ENCODE results near the gene ABHD14A. TPM values are rescaled to one million over a fixed set of nuclear protein-coding genes. Genes with fewer than 3 reads are reported as not detected.

The ABHD14A gene
- total and polyA plus RNA-seq, 2 of the 13 experiments (the other 11 are each of a cell fraction or from before 2014, with no cell fraction given): 29.5 to 46.9 TPM

DNA sequence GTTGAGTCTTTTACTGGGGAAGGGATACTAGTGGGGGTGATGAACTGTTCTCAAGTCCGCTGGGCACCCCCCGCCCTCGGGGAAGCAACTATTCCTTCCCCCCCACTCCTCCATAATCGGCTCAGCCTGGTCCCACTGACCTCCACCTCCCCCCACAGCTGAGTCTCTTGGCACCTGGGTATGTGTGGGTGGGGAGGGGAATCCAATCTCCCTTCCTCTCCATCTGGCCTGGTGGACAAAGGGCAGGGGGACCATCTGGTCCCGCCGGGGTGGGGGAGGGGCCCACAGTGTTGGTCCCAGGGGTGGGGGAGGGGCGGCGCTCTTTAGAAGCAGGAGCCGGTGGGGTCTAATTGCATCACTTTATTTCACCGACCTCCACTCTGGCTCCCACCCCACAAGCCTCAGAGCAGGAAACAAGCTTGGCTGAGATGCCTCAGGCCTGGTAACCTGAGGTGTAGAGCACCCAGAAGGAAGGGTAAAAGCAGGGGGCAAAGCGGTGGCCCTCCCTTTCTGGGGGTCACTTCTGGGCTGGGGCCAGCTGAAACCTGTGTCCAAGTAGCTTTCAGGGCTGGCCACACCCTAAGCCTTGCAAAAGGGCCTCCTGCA lies 6.6 kb upstream of the ABHD14A start (continued):
- TF ChIP-seq, protein P1, sequence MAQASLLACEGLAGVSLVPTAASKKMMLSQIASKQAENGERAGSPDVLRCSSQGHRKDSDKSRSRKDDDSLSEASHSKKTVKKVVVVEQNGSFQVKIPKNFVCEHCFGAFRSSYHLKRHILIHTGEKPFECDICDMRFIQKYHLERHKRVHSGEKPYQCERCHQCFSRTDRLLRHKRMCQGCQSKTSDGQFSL (CRISPR knock-in tag; IDR thresholded peaks at IDR 0.05): peak; percentile 10
- TF ChIP-seq POLR2G (IDR thresholded peaks at IDR 0.05; ENCODE audit: low read depth, low read length): peak; percentile 47
- no peak for TF ChIP-seq ISX (CRISPR knock-in tag; conservative IDR thresholded peaks at IDR 0.05)
- TF ChIP-seq, protein P2, sequence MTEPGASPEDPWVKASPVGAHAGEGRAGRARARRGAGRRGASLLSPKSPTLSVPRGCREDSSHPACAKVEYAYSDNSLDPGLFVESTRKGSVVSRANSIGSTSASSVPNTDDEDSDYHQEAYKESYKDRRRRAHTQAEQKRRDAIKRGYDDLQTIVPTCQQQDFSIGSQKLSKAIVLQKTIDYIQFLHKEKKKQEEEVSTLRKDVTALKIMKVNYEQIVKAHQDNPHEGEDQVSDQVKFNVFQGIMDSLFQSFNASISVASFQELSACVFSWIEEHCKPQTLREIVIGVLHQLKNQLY (CRISPR knock-in tag; IDR thresholded peaks at IDR 0.05): no peak
- TF ChIP-seq ZNF652 (CRISPR knock-in tag; IDR thresholded peaks at IDR 0.05; ENCODE audit: borderline replicate concordance, low read depth): no peak

DNA sequence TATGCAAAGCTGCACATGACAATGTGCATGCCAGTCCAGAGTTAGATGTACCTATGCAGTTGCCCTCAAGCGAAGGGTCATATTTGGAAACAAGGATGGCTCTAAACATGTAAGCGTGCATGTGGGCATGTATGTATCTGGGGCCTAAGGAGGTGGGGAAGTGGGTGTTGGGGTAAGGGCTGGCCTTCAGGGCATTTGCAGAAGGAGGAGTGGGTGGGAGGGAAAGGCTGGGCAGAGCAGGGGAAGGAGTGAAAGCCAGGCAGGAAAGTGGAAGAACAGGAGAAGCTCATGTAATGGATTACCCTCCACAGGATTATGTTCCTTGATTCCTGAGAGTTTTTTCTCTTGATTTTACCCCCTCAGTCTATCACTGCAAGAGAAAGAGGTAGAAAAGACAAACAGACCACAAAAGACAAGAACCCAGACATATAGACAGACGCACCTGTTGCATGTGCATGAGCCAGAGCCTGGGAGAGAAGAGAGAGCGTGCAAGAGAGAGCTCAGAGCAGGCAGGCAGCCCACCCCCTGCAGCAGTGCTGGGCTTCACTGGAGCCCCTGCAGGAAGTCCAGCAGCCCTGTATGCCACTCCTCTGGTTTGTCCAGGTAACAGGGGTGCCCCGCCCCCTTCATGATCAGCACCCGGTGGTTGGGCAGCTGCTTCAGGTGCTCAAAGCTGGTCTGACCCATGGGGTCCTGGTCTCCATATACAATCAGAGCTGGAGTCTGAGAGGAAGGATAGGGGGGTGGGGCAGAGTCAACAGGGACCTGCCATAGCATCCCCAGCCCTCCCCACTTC lies 5.8 kb upstream of the ABHD14A start:
- in situ Hi-C loops (cut with HindIII; ENCODE audit: extremely low pct_ligation_motif_present, low pct_unique_long_range_greater_than_20kb): no loop called here
- peaks cover 82% of the 10 kb centered on the region for H3K4me1 ChIP-seq (ENCODE audit: insufficient read depth, low read length)
- no peaks in the 10 kb centered on the region for H4K20me1 ChIP-seq (ENCODE audit: insufficient read depth, low read length)
- peak overlapping the region; percentile 63 for H3K27ac ChIP-seq (ENCODE audit: extremely low read length, insufficient read depth, low read length)
- POLR2A ChIA-PET: interaction anchor here (0.8 to 6.8 kb wide), 5 partner anchors 12 to 469 kb away, joined by 3 to 80 read pairs (median 5); partner anchors contain the start of genes ACY1, DCAF1, PARP3 and RRP9
- H3K9me3 ChIP-seq (ENCODE audit: low read length): no peaks in the 10 kb centered on the region
- intact Hi-C loops (cut with micrococcal nuclease; ENCODE audit: unreplicated experiment): no loop called here
- H3K4me2 ChIP-seq (ENCODE audit: low read depth, low read length): peak overlapping the region; percentile 84
- H3K9ac ChIP-seq (ENCODE audit: insufficient read depth, low read depth, low read length): no peak overlapping the region
- peaks cover 12% of the 10 kb centered on the region for H3K79me2 ChIP-seq (ENCODE audit: insufficient read depth, low read length)
- H2AFZ ChIP-seq (ENCODE audit: low read length): no peak overlapping the region
- ATAC-seq (no peak), DNase-seq (ENCODE audit: low spot score) (no peak), FAIRE-seq (no peak)
- CTCF ChIA-PET (ENCODE audit: low intra/inter-chr PET ratio, low total read pairs): no interaction called here
- H3K27me3 ChIP-seq (ENCODE audit: control insufficient read depth in 1 of 2, insufficient read depth in 2 of 2, low read length in 2 of 2): no peaks in the 10 kb centered on the region; a peak in 1 of 5 replicates
- H3K4me3 ChIP-seq (replicated peaks in 1 of 3; ENCODE audit: insufficient read depth in 1 of 3, low read depth in 2 of 3, low read length in 3 of 3): no peak overlapping the region
- no TSS peak for BruUV-seq (replicated peaks)
- WGBS (ENCODE audit: low lambda C conversion rate): 87% methylated on average over 6 of the region's 6 CpGs
- H3K36me3 ChIP-seq (replicated peaks in 1 of 2; ENCODE audit: control insufficient read depth in 1 of 2, insufficient read depth in 2 of 2, low read length in 2 of 2): peaks cover 2 to 5% of the 10 kb centered on the region in 2 experiments; a peak in 2 of 5 replicates
- TF ChIP-seq, protein P3, sequence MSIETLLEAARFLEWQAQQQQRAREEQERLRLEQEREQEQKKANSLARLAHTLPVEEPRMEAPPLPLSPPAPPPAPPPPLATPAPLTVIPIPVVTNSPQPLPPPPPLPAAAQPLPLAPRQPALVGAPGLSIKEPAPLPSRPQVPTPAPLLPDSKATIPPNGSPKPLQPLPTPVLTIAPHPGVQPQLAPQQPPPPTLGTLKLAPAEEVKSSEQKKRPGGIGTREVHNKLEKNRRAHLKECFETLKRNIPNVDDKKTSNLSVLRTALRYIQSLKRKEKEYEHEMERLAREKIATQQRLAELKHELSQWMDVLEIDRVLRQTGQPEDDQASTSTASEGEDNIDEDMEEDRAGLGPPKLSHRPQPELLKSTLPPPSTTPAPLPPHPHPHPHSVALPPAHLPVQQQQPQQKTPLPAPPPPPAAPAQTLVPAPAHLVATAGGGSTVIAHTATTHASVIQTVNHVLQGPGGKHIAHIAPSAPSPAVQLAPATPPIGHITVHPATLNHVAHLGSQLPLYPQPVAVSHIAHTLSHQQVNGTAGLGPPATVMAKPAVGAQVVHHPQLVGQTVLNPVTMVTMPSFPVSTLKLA (IDR thresholded peaks at IDR 0.05): 0 out of 2 replicates have a peak, but pooled peaks have one; percentile 8
- no peak for TF ChIP-seq HDAC1 (CRISPR knock-in tag; IDR thresholded peaks at IDR 0.05)
- TF ChIP-seq JUNB (CRISPR knock-in tag; IDR thresholded peaks at IDR 0.05; ENCODE audit: borderline replicate concordance): no peak
- no peak for TF ChIP-seq MED1 (CRISPR knock-in tag; IDR thresholded peaks at IDR 0.05)
- peak; percentile 25; the same call in 1 of the 2 replicates for TF ChIP-seq RBFOX2 (IDR thresholded peaks at IDR 0.05; ENCODE audit: low read depth, low read length)
- TF ChIP-seq, protein P4, sequence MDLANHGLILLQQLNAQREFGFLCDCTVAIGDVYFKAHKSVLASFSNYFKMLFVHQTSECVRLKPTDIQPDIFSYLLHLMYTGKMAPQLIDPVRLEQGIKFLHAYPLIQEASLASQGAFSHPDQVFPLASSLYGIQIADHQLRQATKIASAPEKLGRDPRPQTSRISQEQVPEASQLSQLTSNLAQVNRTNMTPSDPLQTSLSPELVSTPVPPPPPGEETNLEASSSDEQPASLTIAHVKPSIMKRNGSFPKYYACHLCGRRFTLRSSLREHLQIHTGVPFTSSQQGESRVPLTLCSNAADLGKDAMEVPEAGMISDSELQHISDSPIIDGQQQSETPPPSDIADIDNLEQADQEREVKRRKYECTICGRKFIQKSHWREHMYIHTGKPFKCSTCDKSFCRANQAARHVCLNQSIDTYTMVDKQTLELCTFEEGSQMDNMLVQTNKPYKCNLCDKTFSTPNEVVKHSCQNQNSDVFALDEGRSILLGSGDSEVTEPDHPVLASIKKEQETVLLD (CRISPR knock-in tag; IDR thresholded peaks at IDR 0.05; ENCODE audit: low read depth): no peak
- TF ChIP-seq, protein P5, sequence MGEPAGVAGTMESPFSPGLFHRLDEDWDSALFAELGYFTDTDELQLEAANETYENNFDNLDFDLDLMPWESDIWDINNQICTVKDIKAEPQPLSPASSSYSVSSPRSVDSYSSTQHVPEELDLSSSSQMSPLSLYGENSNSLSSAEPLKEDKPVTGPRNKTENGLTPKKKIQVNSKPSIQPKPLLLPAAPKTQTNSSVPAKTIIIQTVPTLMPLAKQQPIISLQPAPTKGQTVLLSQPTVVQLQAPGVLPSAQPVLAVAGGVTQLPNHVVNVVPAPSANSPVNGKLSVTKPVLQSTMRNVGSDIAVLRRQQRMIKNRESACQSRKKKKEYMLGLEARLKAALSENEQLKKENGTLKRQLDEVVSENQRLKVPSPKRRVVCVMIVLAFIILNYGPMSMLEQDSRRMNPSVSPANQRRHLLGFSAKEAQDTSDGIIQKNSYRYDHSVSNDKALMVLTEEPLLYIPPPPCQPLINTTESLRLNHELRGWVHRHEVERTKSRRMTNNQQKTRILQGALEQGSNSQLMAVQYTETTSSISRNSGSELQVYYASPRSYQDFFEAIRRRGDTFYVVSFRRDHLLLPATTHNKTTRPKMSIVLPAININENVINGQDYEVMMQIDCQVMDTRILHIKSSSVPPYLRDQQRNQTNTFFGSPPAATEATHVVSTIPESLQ (CRISPR knock-in tag; conservative IDR thresholded peaks at IDR 0.05): no peak

Data from HepG2 (cell line).